T-cell (primary cell): Measurements from ENCODE around the gene CAMSAP3. TPM values are rescaled to one million over a fixed set of nuclear protein-coding genes. Genes with fewer than 3 reads are reported as not detected.
A peak's percentile ranks its signal among the peaks of the same experiment; 100 is the strongest.

Source experiments
- ATAC-seq, 4 experiments: fragments of 200-7000 bp in 3 of 4; fragments of 150-1000 bp in 1 of 4; cut with Tn5 transposase; replicated peaks in 1 of 4; 1 replicate in 3 of 4; 2 replicates in 1 of 4; pipeline ENCODE4 v1.10.0; 2021; ENCODE audit warnings: moderate library complexity in 3 of 4, mild to moderate bottlenecking in 2 of 4, moderate number of reproducible peaks in 1 of 4
- CTCF ChIA-PET, 2 donors: fragments of 300-600 bp; sonication (Branson Sonifier 250); formaldehyde crosslinking; loops; one replicate each; lab custom pipeline; 2022; ENCODE audit warnings: antibody characterized with exemption in 2 of 2; lab: Charles Lee
- POLR2A ChIA-PET, 2 donors: fragments of 300-600 bp; sonication (Branson Sonifier 250); formaldehyde crosslinking; loops; one replicate each; lab custom pipeline; 2022; ENCODE audit warnings: antibody characterized with exemption in 2 of 2; lab: Charles Lee
- DNase-seq, 35 experiments: peaks; one replicate each; pipeline versions ENCODE4 v3.0.0 to v3.0.0-alpha.2; 2013 to 2023
- H3K27ac ChIP-seq: one replicate; pipeline ENCODE4 v1.5.1; 2013; ENCODE audit warnings: low read length
- H3K27me3 ChIP-seq, 2 experiments: replicated peaks in 1 of 2; 1 replicate in 1 of 2; 2 replicates in 1 of 2; pipeline versions ENCODE4 v1.6.1 to v1.7.0; 2013; ENCODE audit warnings: low read length in 1 of 2, mixed read lengths in 1 of 2; ENCODE audit not compliant: control insufficient read depth in 2 of 2, insufficient read depth in 2 of 2; ENCODE audit errors: extremely low read depth in 1 of 2
- H3K36me3 ChIP-seq, 2 donors: 1 replicate in 1 of 2; 2 replicates in 1 of 2; pipeline versions ENCODE4 v1.6.1 to v1.7.0; 2013; ENCODE audit warnings: low read length in 1 of 2; ENCODE audit not compliant: control insufficient read depth in 2 of 2, insufficient read depth in 1 of 2; ENCODE audit errors: extremely low read depth in 1 of 2
- H3K4me1 ChIP-seq, 2 experiments: 1 replicate in 1 of 2; 2 replicates in 1 of 2; pipeline versions ENCODE4 v1.6.1 to v1.7.0; 2013; ENCODE audit warnings: low read length in 2 of 2, mixed read lengths in 1 of 2; ENCODE audit not compliant: insufficient read depth in 2 of 2, control insufficient read depth in 1 of 2; ENCODE audit errors: extremely low read depth in 1 of 2
- H3K4me3 ChIP-seq, 2 donors: 1 replicate in 1 of 2; 2 replicates in 1 of 2; pipeline versions ENCODE4 v1.5.1 to v1.7.0; 2013; ENCODE audit warnings: mild to moderate bottlenecking in 2 of 2, low read length in 1 of 2, moderate library complexity in 1 of 2; ENCODE audit not compliant: control insufficient read depth in 1 of 2; ENCODE audit errors: extremely low read depth in 1 of 2
- H3K9me3 ChIP-seq: 2 replicates; pipeline ENCODE4 v1.7.0; 2013
- H3K27ac Mint-ChIP-seq, 2 donors: one replicate each; pipeline ENCODE4 v1.8.0; 2020 to 2021; ENCODE audit warnings: mild to moderate bottlenecking in 2 of 2, mixed read lengths in 2 of 2
- H3K27me3 Mint-ChIP-seq, 2 donors: one replicate each; pipeline ENCODE4 v1.8.0; 2021 to 2022; ENCODE audit warnings: mixed read lengths in 2 of 2
- H3K36me3 Mint-ChIP-seq: one replicate; pipeline ENCODE4 v1.8.0; 2021; ENCODE audit warnings: mixed read lengths
- H3K4me1 Mint-ChIP-seq, 3 donors: one replicate each; pipeline ENCODE4 v1.8.0; 2020 to 2022; ENCODE audit warnings: mixed read lengths in 3 of 3, mild to moderate bottlenecking in 1 of 3
- H3K4me3 Mint-ChIP-seq, 3 donors: one replicate each; pipeline ENCODE4 v1.8.0; 2020 to 2022; ENCODE audit warnings: mild to moderate bottlenecking in 3 of 3, mixed read lengths in 3 of 3, moderate library complexity in 3 of 3
- H3K9me3 Mint-ChIP-seq, 3 donors: one replicate each; pipeline ENCODE4 v1.8.0; 2020 to 2022; ENCODE audit warnings: mixed read lengths in 3 of 3
- WGBS: methylation state at CpG from one replicate; pipeline ENCODE4 v1.1.5; 2013; ENCODE audit warnings: missing lambda C conversion rate; ENCODE audit not compliant: insufficient coverage; 5-methylcytosine and 5-hydroxymethylcytosine counted together
- total RNA-seq, 35 experiments: library from RNA in 6 of 35; stranded (reverse) in 6 of 35; fragments of 120-200 nt in 1 of 35; gene quantifications; one replicate each; pipeline versions ENCODE4 v1.2.1 to v1.2.4 and lab custom pipeline; 2013 to 2026

The CAMSAP3 gene
- total RNA-seq, 5 donors from 2014 or later (not counting 1 experiment from before 2014, with no cell fraction given): 0.47 to 1.3 (median 0.51) TPM

DNA sequence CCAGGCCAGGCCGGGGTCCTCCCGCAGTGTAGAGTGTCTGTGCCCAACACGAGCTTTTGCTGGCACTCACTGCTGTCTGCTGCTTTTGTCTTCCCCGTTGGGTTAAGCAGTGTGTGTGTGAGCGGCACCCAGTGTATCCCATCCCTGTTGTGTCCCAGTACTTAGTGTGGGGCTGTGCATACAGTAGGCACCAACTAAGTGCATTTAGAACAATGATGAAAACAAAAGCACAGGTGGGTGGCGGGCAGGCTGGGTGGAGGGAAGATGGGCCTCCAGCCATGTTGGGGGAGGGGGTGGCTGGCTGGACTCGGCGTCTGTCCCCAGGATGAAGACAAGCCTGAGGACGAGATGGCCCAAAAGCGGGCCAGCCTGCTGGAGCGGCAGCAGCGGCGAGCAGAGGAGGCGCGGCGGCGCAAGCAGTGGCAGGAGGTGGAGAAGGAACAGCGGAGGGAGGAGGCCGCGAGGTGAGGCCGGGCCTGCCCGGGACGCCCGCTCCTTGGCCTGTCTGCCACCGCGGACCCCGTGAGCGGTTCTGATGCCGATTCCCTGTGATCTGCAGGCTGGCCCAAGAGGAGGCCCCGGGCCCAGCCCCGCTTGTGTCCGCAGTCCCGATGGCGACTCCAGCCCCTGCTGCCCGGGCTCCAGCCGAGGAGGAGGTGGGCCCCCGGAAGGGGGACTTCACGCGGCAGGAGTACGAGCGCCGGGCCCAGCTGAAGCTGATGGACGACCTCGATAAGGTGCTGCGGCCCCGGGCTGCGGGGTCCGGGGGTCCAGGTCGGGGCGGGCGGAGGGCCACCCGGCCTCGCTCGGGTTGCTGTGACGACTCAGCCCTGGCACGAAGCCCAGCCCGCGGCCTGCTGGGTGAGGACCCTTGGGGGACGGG, 19.4 kb downstream of the CAMSAP3 start:
- H3K4me3 ChIP-seq: no peak overlapping the region
- no peak overlapping the region for H3K27ac ChIP-seq
- no peaks in the 10 kb centered on the region for H3K4me1 ChIP-seq
- no peak for DNase-seq
- H3K9me3 Mint-ChIP-seq: peaks cover 0 to 5% (median 0%) of the 10 kb centered on the region in 3 donors
- no peaks in the 10 kb centered on the region for H3K27me3 ChIP-seq
- peaks cover 21% of the 10 kb centered on the region for H3K36me3 Mint-ChIP-seq
- H3K9me3 ChIP-seq: no peaks in the 10 kb centered on the region
- H3K4me3 Mint-ChIP-seq: no peak overlapping the region
- WGBS: 93% methylated on average over 49 of the region's 59 CpGs
- ChIA-PET POLR2A (no interaction called here), CTCF (interaction anchor here in 1 of 2 donors (0.7 kb wide), 1 partner anchor 19 kb away, joined by 6 read pairs; no protein-coding TSS in a partner anchor)
- H3K27ac Mint-ChIP-seq: no peak overlapping the region
- peaks cover 5 to 14% of the 10 kb centered on the region in 2 donors for H3K36me3 ChIP-seq
- no peak for ATAC-seq
- H3K27me3 Mint-ChIP-seq: no peaks in the 10 kb centered on the region
- H3K4me1 Mint-ChIP-seq: peaks cover 0 to 8% (median 0%) of the 10 kb centered on the region in 3 donors

DNA sequence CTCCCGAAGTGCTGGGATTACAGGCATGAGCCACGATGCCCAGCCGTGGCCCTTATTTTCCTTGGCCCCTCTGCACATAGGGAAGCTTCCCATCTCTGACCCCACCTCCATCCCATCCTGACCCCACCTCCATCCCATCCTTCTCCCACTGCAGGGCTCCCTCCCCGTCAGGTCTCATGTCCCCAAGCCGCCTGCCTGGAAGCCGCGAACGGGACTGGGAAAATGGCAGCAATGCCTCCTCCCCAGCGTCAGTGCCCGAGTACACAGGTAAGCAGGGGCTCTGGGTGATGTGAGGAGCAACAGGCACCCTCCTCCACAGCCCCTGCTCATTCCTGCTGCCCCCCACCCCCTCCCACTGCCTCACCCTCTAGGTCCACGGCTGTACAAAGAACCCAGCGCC, 21.5 kb downstream of the CAMSAP3 start:
- peaks cover 8 to 33% of the 10 kb centered on the region in 2 donors for H3K36me3 ChIP-seq
- 98% methylated on average over 8 of the region's 12 CpGs for WGBS
- H3K27ac Mint-ChIP-seq: no peak overlapping the region
- peaks cover 0 to 8% (median 0%) of the 10 kb centered on the region in 3 donors for H3K4me1 Mint-ChIP-seq
- H3K9me3 Mint-ChIP-seq: peaks cover 0 to 5% (median 0%) of the 10 kb centered on the region in 3 donors
- ChIA-PET CTCF (interaction anchor here (0.5 to 0.6 kb wide), 2 partner anchors 12 to 36 kb away, joined by 3 to 4 read pairs; partner anchors contain the start of genes PET100 (in 1 of the 2) and XAB2 (in 1 of the 2)), POLR2A (no interaction called here)
- no peaks in the 10 kb centered on the region for H3K4me1 ChIP-seq
- no peaks in the 10 kb centered on the region for H3K27me3 ChIP-seq
- no peak overlapping the region for H3K27ac ChIP-seq
- H3K4me3 ChIP-seq: no peak overlapping the region
- no peaks in the 10 kb centered on the region for H3K9me3 ChIP-seq
- H3K36me3 Mint-ChIP-seq: peaks cover 33% of the 10 kb centered on the region
- no peak for DNase-seq
- H3K27me3 Mint-ChIP-seq: no peaks in the 10 kb centered on the region
- no peak overlapping the region for H3K4me3 Mint-ChIP-seq
- no peak for ATAC-seq

DNA sequence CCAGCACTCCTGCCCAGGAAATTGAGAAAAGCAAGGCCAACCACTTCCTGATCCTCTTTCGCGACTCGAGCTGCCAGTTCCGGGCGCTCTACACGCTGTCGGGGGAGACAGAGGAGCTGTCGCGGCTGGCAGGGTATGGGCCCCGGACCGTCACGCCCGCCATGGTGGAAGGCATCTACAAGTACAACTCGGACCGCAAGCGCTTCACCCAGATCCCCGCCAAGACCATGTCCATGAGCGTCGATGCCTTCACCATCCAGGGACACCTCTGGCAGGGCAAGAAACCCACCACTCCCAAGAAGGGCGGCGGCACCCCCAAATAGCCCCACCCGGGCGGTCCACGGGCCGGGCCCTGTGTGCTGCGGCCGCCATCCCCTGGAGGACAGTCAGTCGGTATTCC, 22.1 kb downstream of the CAMSAP3 start:
- ATAC-seq (no peak), DNase-seq (no peak)
- no peaks in the 10 kb centered on the region for H3K27me3 Mint-ChIP-seq
- peaks cover 8 to 39% of the 10 kb centered on the region in 2 donors for H3K36me3 ChIP-seq
- no peaks in the 10 kb centered on the region for H3K27me3 ChIP-seq
- POLR2A ChIA-PET: no interaction called here
- H3K4me3 Mint-ChIP-seq: no peak overlapping the region
- no peaks in the 10 kb centered on the region for H3K9me3 ChIP-seq
- CTCF ChIA-PET: interaction anchor here in 1 of 2 donors (0.5 kb wide), 1 partner anchor 36 kb away, joined by 3 read pairs; no protein-coding TSS in a partner anchor
- no peak overlapping the region for H3K27ac Mint-ChIP-seq
- 94% methylated on average over 19 of the region's 28 CpGs for WGBS
- no peak overlapping the region for H3K4me3 ChIP-seq
- H3K36me3 Mint-ChIP-seq: peaks cover 36% of the 10 kb centered on the region
- H3K4me1 Mint-ChIP-seq: peaks cover 0 to 8% (median 0%) of the 10 kb centered on the region in 3 donors
- no peak overlapping the region for H3K27ac ChIP-seq
- H3K9me3 Mint-ChIP-seq: peaks cover 0 to 5% (median 0%) of the 10 kb centered on the region in 3 donors
- no peaks in the 10 kb centered on the region for H3K4me1 ChIP-seq

- ChIA-PET POLR2A (no interaction called here), CTCF (interaction anchor here in 1 of 2 donors (0.5 kb wide), 1 partner anchor 129 kb away, joined by 3 read pairs; no protein-coding TSS in a partner anchor)
- Histone ChIP-seq H3K27me3 (no peaks in the 10 kb centered on the region), H3K27ac (no peak overlapping the region), H3K4me1 (no peaks in the 10 kb centered on the region), H3K4me3 (no peak overlapping the region), H3K36me3 (peaks cover 8 to 45% of the 10 kb centered on the region in 2 donors), H3K9me3 (no peaks in the 10 kb centered on the region)
- Mint-ChIP-seq H3K9me3 (peaks cover 0 to 5% (median 0%) of the 10 kb centered on the region in 3 donors), H3K4me1 (peaks cover 0 to 8% (median 0%) of the 10 kb centered on the region in 3 donors), H3K4me3 (no peak overlapping the region), H3K27me3 (no peaks in the 10 kb centered on the region), H3K27ac (no peak overlapping the region), H3K36me3 (peaks cover 42% of the 10 kb centered on the region)
- DNase-seq (no peak), ATAC-seq (no peak)
- 77% methylated on average over 4 of the region's 4 CpGs for WGBS
Observed at GRCh38 chr19:7618348-7618747, 22.7 kb downstream of the CAMSAP3 start.

DNA sequence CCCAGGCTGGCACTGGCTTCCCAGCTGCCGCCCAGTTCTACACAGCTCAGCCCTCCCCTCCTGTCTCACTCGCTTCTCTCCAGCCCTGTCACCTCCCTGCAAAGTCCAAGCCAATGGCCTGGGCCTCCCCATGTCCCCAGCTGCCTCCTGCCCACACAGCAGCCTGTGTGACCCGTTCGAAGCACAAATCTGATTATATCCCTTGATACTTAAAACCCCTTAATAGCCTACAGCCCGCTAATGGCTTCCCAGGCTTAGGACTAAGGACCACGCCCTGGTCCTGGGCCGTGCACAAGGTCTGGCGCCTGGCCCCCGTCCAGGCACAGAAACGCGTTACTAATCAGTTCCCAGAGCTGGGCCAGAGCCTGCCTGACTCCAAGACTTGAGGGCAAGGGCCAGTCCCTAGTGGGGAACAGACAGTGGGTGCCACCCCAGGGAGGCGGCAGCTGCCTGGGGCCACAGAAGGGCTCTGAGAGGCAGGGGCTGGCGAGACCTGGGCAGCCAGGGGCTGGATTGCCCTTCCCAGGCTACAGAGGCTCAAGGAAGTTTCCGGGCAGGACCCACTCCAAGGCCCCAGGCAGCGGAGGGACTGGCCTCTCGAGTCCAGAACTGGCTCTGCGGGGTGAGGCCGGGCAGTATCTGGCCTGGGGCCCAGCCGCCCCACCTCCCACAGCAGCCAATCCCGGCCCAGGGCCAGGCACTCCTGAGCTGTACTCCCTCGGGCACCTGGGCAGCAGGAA, 23.3 kb downstream of the CAMSAP3 start:
- H3K4me3 ChIP-seq: no peak overlapping the region
- ChIA-PET CTCF (no interaction called here), POLR2A (no interaction called here)
- DNase-seq (no peak), ATAC-seq (no peak)
- peaks cover 12 to 50% of the 10 kb centered on the region in 2 donors for H3K36me3 ChIP-seq
- Mint-ChIP-seq H3K9me3 (peaks cover 0 to 5% (median 0%) of the 10 kb centered on the region in 3 donors), H3K27ac (no peak overlapping the region), H3K4me1 (peaks cover 0 to 8% (median 0%) of the 10 kb centered on the region in 3 donors), H3K36me3 (peaks cover 42% of the 10 kb centered on the region), H3K4me3 (peak overlapping the region in 1 of 3 donors; percentile 16), H3K27me3 (no peaks in the 10 kb centered on the region)
- H3K9me3 ChIP-seq: no peaks in the 10 kb centered on the region
- 94% methylated on average over 16 of the region's 21 CpGs for WGBS
- no peaks in the 10 kb centered on the region for H3K4me1 ChIP-seq
- H3K27me3 ChIP-seq: no peaks in the 10 kb centered on the region
- H3K27ac ChIP-seq: no peak overlapping the region
